Activated CD4-positive, alpha-beta T cell treated with anti-CD3 and anti-CD28 coated beads, Interleukin-2, Interleukin-4, amounts not matched to agents 100 ng/mL and 50 ng/mL, durations not matched to agents 16 hours and 8 hours (primary cell): ENCODE measurements around the gene MPO.

Experiments
- DNase-seq: peaks from one replicate; pipeline ENCODE4 v3.0.0-alpha.2; 2020; ENCODE audit warnings: low spot score

The MPO gene

DNA sequence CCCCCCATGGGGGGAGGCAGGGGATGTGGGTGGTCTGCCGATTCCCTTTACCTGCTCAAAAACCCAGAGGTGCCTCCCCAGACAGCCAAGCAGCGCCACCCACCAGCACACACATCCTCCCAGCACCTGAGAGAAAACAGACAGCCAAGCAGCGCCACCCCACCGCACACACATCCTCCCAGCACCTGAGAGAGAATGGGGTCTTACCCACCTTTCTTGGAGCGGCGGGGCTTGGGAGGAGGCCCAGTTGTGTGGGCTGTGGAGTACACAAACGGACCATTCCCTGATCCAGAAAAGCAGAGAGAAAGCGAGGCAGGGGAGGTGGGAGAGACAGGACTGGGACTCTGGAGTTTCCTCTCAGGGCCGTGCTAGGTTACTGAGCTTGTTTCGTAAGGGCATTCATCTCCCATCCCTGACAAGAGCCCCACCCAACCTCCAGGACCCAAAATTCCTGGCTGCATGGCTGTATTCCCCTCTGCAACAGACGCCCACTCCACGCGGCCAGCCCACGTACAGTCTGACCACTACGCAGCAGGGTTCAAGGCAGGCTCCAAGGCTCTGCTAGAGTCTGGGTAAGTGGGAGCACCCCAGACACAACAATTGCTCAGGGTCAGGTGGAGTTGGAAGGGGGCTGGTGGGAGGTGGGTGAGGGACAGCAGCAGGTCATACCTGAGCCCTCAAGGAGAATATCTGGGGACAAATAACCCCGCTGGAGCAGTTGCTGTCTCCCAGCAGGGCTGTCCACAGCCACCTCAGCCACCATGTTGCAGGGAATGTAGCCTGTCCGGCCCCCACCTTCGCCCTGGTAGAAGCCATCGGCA is 25.6 kb upstream of the MPO start:
- DNase-seq = no peak

DNA sequence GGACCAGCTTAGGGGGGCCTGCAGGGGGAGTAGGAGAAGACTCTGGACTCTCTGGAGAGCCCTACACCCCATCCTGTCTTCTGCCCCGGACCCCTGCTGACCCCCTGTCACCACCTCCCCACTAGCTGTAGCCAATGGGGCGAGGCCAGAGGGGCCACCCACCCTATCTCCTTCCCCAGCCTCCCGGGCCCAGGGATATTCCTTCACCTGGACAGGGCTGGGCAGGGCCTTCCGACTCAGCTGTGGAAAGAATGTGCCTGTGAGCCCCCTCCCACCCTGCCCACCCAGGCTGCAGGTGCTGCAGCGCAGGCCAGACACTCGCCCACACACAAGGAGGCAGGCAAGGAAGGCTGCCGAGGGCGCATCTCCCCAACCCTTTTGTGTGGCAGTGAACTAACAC is 24.9 kb upstream of the MPO start:
- DNase-seq = no peak

DNA sequence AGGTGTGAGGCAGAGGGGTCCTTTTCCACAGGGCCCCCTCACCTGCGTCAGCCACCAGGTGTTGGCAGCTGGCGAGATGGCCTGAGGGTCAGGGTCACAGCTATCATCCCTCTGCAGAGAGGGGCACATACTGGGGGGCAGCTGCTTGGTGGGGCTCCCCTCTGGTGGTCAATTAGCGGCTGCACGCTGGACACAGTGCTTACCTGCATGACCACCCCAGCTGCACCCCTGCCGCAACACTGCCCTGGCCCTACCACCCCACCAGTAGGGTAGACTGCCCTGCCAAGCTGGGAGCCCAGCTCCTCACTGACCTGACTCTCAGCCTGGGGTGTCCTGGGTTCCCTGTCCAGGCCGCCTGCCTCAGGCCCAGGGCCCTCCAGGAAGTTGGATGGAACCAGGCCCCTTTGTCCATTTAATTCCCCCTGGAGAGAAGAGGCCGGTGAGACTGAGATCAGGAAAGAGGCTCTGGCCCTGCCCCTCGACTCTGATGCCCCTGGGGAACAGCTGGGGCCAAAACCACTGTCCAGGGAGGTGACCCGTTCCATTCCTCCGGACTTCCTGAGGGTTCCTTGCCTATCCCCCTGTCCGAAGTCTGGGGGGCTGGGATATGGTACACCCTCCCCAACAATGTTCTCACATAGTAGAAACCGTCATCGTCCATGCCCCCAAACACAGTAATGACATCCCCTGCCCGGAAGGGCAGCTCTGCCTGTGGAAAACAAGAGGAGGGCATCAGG is 24.2 kb upstream of the MPO start:
- no peak for DNase-seq

DNA sequence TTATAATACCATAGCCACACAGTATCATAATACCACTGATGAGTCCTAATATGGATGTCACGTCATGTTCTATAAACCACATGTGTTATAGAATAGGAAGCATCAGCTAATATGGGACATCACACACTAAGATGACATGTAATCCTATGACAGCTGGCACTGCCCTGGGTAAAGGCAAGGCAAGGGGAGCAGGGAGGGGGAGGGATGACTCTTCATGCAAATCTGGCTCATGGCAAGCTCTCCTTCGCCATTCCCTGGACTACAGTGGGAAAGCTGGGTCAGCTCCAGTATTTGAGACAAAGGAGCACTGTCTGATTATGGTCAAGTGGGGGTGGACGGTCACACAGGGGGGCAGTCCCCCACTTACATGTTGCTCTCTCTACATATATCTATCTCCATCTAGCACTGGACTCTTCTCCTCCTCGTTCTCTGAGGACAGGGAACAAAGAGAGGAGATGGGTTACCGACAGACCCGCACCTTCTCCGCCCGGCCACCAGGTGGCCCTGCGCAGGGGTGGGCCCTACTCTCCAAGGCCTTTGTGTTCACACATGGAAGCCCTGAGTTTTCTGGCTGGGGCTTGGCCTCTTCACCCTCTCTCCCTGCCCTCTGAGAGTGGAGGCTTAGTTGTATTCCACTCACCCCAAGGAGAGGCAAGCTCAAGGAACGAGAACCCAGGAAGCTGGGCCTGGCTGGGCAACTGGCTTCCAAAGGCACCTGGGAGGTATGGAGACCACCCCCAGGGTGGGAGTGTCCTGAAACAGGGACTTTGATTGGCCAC is 23.4 kb upstream of the MPO start:
- peak; percentile 63 for DNase-seq

GRCh38 chr17:58302919-58303585 is 22.3 kb upstream of the MPO start:
- DNase-seq = no peak

- DNase-seq = no peak
These were observed 21.6 kb upstream of the MPO start for GRCh38 chr17:58302171-58302918.

GRCh38 chr17:58301504-58302150 is 20.9 kb upstream of the MPO start:
- DNase-seq = no peak

- DNase-seq = no peak
These were observed 19.6 kb upstream of the MPO start for GRCh38 chr17:58300336-58300735.

GRCh38 chr17:58294034-58294433 is 13.3 kb upstream of the MPO start:
- no peak for DNase-seq

- no peak for DNase-seq
These were observed 10.5 kb upstream of the MPO start for GRCh38 chr17:58291246-58291645.

- no peak for DNase-seq
These were observed 9.1 kb upstream of the MPO start for GRCh38 chr17:58289869-58290268.

GRCh38 chr17:58285422-58285810 is 4.7 kb upstream of the MPO start:
- no peak for DNase-seq

- no peak for DNase-seq
These were observed 4.1 kb upstream of the MPO start for GRCh38 chr17:58284613-58285421.

- no peak for DNase-seq
These were observed 3.2 kb upstream of the MPO start for GRCh38 chr17:58283674-58284612.

GRCh38 chr17:58282442-58282841 is 1.7 kb upstream of the MPO start:
- DNase-seq = no peak

DNA sequence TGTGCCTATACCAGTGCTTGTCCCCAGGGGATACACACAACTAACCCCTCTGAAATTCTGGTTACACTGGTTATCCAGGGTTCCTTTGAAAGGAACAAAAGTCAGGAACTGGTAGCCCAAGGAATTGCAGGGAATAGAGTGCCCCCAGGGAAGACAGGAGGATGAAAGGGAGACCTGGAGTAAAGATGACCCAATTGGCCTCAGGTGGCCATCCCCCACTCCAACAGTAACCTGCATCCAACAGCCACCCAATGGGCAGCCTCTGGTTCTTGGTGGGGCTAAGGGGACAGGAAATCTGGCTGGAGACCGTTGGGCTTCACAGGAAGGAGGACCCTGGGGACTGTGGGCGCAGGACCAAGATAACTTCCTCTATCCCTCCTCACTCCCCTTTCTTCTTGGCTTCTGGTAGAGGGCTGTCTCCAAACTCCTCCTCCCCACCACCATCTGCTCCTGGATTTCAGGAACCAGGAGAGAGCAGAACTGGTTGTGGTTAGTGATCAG is 826 bp upstream of the MPO start:
- DNase-seq = no peak

DNA sequence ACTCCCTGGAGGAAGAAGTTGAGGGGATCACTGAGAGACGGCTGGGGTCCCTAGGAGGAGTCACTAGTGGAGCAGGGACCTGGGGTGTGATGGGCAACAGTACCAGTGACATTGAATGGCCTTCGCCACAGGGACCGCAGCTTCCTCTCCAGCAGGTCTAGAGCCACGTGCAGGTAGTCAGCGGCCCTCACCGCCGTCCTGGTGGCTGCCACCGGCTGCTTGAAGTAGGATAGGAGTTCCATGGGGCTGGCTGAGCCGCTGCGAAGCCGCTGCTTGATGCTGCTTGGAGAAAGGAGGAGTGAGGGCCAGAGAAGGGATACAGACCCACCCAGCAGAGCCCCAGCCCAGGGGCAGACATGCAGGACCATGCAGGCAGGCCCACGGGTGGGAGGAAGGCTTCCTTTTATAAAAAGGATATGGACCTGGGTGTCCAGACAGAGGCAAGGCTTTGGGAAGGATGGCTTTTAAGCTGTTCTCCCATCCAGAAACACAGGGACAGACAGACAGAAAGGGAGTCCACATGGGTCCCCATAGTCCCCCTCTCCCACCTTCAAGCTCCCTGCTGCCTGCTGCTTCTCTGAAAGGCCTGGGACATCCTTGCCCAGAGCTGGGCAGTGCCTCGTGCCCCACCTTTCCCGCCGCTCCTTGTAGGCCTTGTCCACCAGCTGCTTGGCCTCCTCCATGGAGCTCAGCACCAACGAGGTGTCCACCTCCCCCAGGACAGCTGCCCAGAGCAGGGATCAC is 827 bp downstream of the MPO start:
- DNase-seq = no peak
